ENCODE data around the gene GRB14.
"Not testable (repeated sequence)": the region's sequence is repeated elsewhere in the genome, so short reads cannot be mapped to it uniquely, and the experiment has no call there.

GRB14 gene

DNA sequence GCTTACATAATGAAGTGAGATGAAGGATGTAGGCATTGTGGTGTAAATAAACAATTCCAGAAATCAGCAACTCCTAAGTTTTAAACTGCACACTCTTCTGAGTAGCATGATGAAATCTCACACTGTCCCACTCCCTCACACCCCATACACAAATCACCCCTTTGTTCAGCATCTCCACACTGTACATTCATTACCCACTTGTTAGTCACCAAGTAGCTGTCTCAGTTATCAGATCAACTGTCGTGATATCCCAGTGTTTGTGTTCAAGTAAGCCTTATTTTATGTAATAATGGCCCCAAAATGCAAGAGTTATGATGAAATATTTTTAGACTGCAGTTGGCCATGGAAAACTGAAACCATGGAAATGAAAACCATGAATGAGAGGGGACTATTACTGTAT is 135.7 kb downstream of the GRB14 start:
- no peak for DNase-seq

DNA sequence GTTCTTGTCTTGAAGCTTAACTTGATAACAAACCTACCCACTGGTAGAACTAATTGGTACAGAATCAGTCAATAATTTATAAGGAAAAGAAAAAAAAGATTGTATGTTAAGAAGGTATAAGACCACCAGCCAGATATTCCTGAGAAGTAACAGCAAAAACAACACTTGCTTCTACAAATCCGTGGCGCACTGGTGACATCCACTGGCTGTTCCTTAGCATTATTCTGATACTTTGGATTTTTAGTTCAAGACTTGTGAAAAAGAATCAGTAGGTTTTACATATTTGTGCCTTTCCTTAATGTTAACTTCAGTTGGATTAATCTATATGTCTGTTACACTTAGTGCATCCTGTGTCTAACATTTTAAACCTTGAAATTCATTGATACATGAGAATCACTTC is 141.8 kb downstream of the GRB14 start:
- DNase-seq: no peak

GRCh38 chr2:164478205-164478604 is 143.1 kb downstream of the GRB14 start:
- DNase-seq: no peak

- no peak for DNase-seq
These were observed 146.4 kb downstream of the GRB14 start for GRCh38 chr2:164474873-164475272.

DNA sequence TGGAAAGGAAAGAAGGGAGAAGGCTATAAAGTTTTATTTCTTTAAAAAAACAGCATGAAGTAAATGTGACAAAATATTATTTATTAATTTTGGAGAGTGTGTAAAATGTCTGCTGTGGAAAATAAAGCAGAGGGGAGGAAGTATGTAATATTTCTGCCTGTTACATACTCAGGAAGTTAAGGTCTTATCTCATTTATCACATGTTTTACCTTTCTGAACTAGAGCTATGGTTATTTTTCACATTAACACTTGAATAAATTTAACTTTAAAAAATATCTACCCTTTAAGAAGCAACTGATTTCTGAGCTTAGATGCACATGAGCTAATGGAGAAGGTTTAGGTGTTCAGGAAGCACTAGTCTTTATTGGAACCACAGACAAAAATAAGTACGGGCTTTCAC is 148.3 kb downstream of the GRB14 start:
- no peak for DNase-seq

DNA sequence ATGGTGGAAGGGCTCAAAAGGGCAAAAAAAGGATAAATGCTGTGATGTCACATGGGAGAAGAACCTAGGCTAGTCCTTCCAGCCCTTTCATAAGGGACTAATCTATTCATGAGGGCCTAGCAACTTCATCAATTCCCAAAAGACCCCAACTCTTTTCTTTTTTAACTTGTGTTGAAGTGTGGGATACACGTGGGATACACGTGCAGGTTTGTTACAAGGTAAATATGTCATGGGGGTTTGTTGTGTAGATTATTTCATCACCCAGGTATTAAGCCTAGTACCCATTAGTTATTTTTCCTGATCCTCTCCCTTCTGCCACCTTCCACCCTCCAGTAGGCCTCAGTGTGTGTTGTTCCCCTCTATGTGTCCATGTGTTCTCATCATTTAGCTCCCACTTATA is 156.2 kb downstream of the GRB14 start:
- not testable (repeated sequence) for DNase-seq

GRCh38 chr2:164464376-164464775 is 156.9 kb downstream of the GRB14 start:
- no peak for DNase-seq

DNA sequence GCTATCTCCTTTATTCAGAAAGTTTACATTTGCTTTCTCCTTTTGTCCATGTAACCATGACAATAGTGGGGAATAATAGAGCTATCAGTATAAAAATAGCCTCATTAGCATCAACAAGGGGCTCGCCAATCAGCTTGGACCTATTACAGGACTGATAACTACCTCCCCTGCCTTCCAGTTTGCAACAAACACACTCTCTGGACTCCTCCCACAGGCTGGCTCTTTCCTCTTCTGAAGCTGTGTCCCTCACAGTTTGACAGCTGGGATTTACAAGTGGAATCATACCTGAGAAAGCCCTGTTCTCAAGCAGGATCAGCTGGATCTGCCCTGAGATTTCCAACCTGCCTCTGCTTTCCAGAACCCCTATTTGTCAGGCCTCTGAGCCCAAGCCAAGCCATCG is 162.5 kb downstream of the GRB14 start:
- DNase-seq: no peak

GRCh38 chr2:164457271-164457670 is 164.0 kb downstream of the GRB14 start:
- no peak for DNase-seq

DNA sequence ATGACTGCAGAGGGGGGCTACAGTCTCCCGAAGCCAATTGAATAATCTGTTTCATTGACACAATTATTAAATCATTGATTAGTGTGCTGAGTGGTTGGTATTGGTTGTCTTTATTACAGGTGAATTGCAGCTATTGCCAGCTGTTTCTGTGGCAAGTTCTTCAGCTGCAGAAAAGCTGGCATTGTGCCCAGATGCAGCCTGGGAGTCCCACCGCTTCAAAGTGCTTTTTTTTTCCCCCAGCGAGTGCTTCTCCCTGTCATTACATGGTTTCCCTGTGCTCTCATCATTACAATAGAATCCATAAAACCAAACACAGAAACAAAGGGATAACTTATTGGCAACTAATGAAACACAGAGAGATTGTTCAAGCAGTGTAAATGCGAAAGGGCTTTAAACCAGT is 164.7 kb downstream of the GRB14 start:
- no peak for DNase-seq

- DNase-seq: no peak
These were observed 167.5 kb downstream of the GRB14 start for GRCh38 chr2:164453656-164454305.

DNA sequence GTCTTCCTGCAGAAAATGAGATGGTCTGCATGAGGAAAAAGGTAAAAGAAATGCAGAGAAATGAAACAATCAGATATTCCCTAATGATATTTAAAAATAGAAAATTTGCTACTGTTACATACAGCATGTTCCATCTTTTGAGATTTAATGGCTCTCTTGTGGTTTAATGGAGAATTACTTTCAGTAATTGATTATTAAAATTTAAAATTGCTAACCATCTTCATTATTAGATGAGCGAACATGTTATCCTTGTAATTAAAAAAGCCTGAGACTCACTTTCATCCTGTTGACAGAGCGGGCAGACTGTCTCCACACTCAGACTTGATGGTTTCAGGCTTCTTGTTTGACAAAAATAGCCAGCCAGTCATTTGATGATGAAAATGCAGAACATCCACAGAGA is 171.0 kb downstream of the GRB14 start:
- no peak for DNase-seq

- no peak for DNase-seq
These were observed 171.6 kb downstream of the GRB14 start for GRCh38 chr2:164449706-164450105.

GRCh38 chr2:164447660-164448059 is 173.6 kb downstream of the GRB14 start:
- DNase-seq: no peak

Measured in activated T-cell treated with anti-CD3 and anti-CD28 coated beads for 4 hours (primary cell).